PFSK-1 (cell line): ENCODE results near the gene MAP4K4.

Experiments used
- POLR2AphosphoS5 ChIP-seq: IDR thresholded peaks from 2 replicates; pipeline ENCODE4 v1.6.1; 2012; ENCODE audit warnings: low read depth, mild to moderate bottlenecking, control low read depth, low read length, moderate library complexity
- REST ChIP-seq, 2 experiments: IDR thresholded peaks; 2 replicates each; pipeline versions ENCODE4 v1.6.1 to v1.8.0; 2011 to 2012; ENCODE audit warnings: low read depth in 2 of 2, low read length in 2 of 2, control low read depth in 1 of 2, inconsistent platforms in 1 of 2, mild to moderate bottlenecking in 1 of 2, moderate library complexity in 1 of 2; ENCODE audit not compliant: insufficient read depth in 1 of 2
- SIN3A ChIP-seq: IDR thresholded peaks from 2 replicates; pipeline ENCODE4 v1.6.1; 2012; ENCODE audit warnings: mild to moderate bottlenecking, low read length, moderate library complexity, borderline replicate concordance; ENCODE audit not compliant: insufficient read depth

- TF ChIP-seq REST (IDR thresholded peaks at IDR 0.05; ENCODE audit: insufficient read depth in 1 of 2, low read depth in 2 of 2, low read length in 2 of 2): no peak
- TF ChIP-seq POLR2AphosphoS5: no peak
- no peak for TF ChIP-seq SIN3A
These were observed 9.3 kb downstream of the MAP4K4 start for GRCh38 chr2:101706819-101707177.
